Gastrocnemius medialis (tissue), 4 donors: ENCODE results near the gene SYTL5. TPM values are rescaled to one million over a fixed set of nuclear protein-coding genes. Genes with fewer than 3 reads are reported as not detected.

Source experiments
- ATAC-seq, 2 donors: fragments of 150-250 bp; one replicate each; pipeline ENCODE4 v1.9.1; 2016
- DNase-seq, 2 donors: peaks; one replicate each; pipeline ENCODE4 v3.0.0-alpha.2; 2019
- H3K27ac ChIP-seq, 4 donors: fragments of 200-600 bp; sonication (generic); 1 replicate in 1 of 4; 2 replicates in 3 of 4; pipeline ENCODE4 v1.5.1; 2016 to 2018; ENCODE audit warnings: mild to moderate bottlenecking in 2 of 4, moderate library complexity in 1 of 4
- H3K27me3 ChIP-seq, 3 donors: fragments of 200-600 bp; sonication (generic) in 2 of 3; 1 replicate in 1 of 3; 2 replicates in 2 of 3; pipeline versions ENCODE4 v1.5.1 to v1.6.0; 2016 to 2019; ENCODE audit warnings: mild to moderate bottlenecking in 1 of 3, moderate library complexity in 1 of 3
- H3K36me3 ChIP-seq, 2 donors: fragments of 200-600 bp; sonication (generic) in 1 of 2; one replicate each; pipeline ENCODE4 v1.5.1; 2017 to 2018
- H3K4me1 ChIP-seq, 2 donors: fragments of 200-600 bp; sonication (generic) in 1 of 2; one replicate each; pipeline ENCODE4 v1.5.1; 2016 to 2017; ENCODE audit warnings: mild to moderate bottlenecking in 2 of 2
- H3K4me3 ChIP-seq, 4 donors: fragments of 200-600 bp; sonication (generic) in 3 of 4; 1 replicate in 1 of 4; 2 replicates in 3 of 4; pipeline ENCODE4 v1.5.1; 2016 to 2019; ENCODE audit warnings: mild to moderate bottlenecking in 2 of 4
- H3K9me3 ChIP-seq, 3 donors: fragments of 200-600 bp; sonication (generic) in 2 of 3; 1 replicate in 1 of 3; 2 replicates in 2 of 3; pipeline ENCODE4 v1.5.1; 2016 to 2019
- CTCF ChIP-seq, 5 experiments: fragments of 450-650 bp in 3 of 5; fragments of 200-600 bp in 2 of 5; sonication (generic) in 2 of 5; IDR thresholded peaks in 4 of 5; conservative IDR thresholded peaks in 1 of 5; 1 replicate in 4 of 5; 2 replicates in 1 of 5; pipeline ENCODE4 v1.5.1; 2016 to 2019; ENCODE audit warnings: antibody characterized with exemption in 5 of 5, mild to moderate bottlenecking in 3 of 5, moderate library complexity in 3 of 5
- POLR2A ChIP-seq, 2 donors: fragments of 450-650 bp; IDR thresholded peaks; one replicate each; pipeline ENCODE4 v1.6.1; 2017; ENCODE audit warnings: antibody characterized with exemption in 2 of 2, mild to moderate bottlenecking in 2 of 2, moderate library complexity in 2 of 2
- in situ Hi-C, 4 donors: fragments of 200-750 bp; cut with MboI; loops; one replicate each; pipeline versions ENCODE4 v1.15.0 to v1.8.0; 2017; ENCODE audit warnings: low sequenced_read_pairs in 4 of 4
- intact Hi-C: fragments of 100-400 bp; cut with DNase I; formaldehyde crosslinking; loops from one replicate; pipeline ENCODE4 v1.15.1; 2023; ENCODE audit warnings: low total_unique reads
- total RNA-seq, 4 donors: library from RNA; depleted of rRNA; stranded (reverse); fragments of >200 nt; gene quantifications; one replicate each; pipeline versions ENCODE4 v1.1.0 to v1.2.3, GENCODE V29; 2016

Gene SYTL5
- total RNA-seq, 4 donors from 2014 or later, result not detected

- no peaks in the 10 kb centered on the region for H3K9me3 ChIP-seq
- H3K4me3 ChIP-seq, result no peak overlapping the region
- ATAC-seq (no peak), DNase-seq (no peak)
- no peak overlapping the region for H3K27ac ChIP-seq
- H3K27me3 ChIP-seq, result peaks cover 0 to 2% (median 0%) of the 10 kb centered on the region in 3 donors
- no peaks in the 10 kb centered on the region for H3K4me1 ChIP-seq
- no peaks in the 10 kb centered on the region for H3K36me3 ChIP-seq
- in situ Hi-C loops, result no loop called here
- TF ChIP-seq POLR2A (IDR thresholded peaks at IDR 0.05) (no peak), CTCF (IDR thresholded peaks at IDR 0.05 in 4 of 5, conservative IDR thresholded peaks at IDR 0.05 in 1 of 5) (no peak)
- intact Hi-C loops, result no loop called here
Measured at GRCh38 chrX:38112566-38112965, 106.2 kb downstream of the SYTL5 start.

GRCh38 chrX:38116706-38117105 is 110.4 kb downstream of the SYTL5 start:
- DNase-seq (no peak), ATAC-seq (no peak)
- intact Hi-C loops, result no loop called here
- H3K27ac ChIP-seq, result no peak overlapping the region
- H3K4me3 ChIP-seq, result no peak overlapping the region
- TF ChIP-seq CTCF (IDR thresholded peaks at IDR 0.05 in 4 of 5, conservative IDR thresholded peaks at IDR 0.05 in 1 of 5), result no peak
- TF ChIP-seq POLR2A (IDR thresholded peaks at IDR 0.05), result no peak
- H3K27me3 ChIP-seq, result no peaks in the 10 kb centered on the region
- H3K36me3 ChIP-seq, result no peaks in the 10 kb centered on the region
- H3K4me1 ChIP-seq, result no peaks in the 10 kb centered on the region
- H3K9me3 ChIP-seq, result no peaks in the 10 kb centered on the region
- in situ Hi-C loops, result no loop called here

- no peak for TF ChIP-seq CTCF (IDR thresholded peaks at IDR 0.05 in 4 of 5, conservative IDR thresholded peaks at IDR 0.05 in 1 of 5)
- TF ChIP-seq POLR2A (IDR thresholded peaks at IDR 0.05), result no peak
- Histone ChIP-seq H3K4me1 (no peaks in the 10 kb centered on the region), H3K36me3 (no peaks in the 10 kb centered on the region), H3K9me3 (no peaks in the 10 kb centered on the region), H3K4me3 (no peak overlapping the region), H3K27me3 (no peaks in the 10 kb centered on the region), H3K27ac (no peak overlapping the region)
- ATAC-seq, result no peak
- intact Hi-C loops (no loop called here), in situ Hi-C loops (no loop called here)
- no peak for DNase-seq
Measured at GRCh38 chrX:38117485-38117884, 111.1 kb downstream of the SYTL5 start.

GRCh38 chrX:38124000-38124399 is 117.6 kb downstream of the SYTL5 start:
- ATAC-seq (no peak), DNase-seq (no peak)
- Histone ChIP-seq H3K36me3 (no peaks in the 10 kb centered on the region), H3K9me3 (no peaks in the 10 kb centered on the region), H3K4me1 (no peaks in the 10 kb centered on the region), H3K4me3 (no peak overlapping the region), H3K27ac (no peak overlapping the region), H3K27me3 (no peaks in the 10 kb centered on the region)
- in situ Hi-C loops (no loop called here), intact Hi-C loops (no loop called here)
- TF ChIP-seq POLR2A (IDR thresholded peaks at IDR 0.05) (no peak), CTCF (IDR thresholded peaks at IDR 0.05 in 4 of 5, conservative IDR thresholded peaks at IDR 0.05 in 1 of 5) (no peak)

- intact Hi-C loops, result no loop called here
- Histone ChIP-seq H3K4me1 (no peaks in the 10 kb centered on the region), H3K9me3 (no peaks in the 10 kb centered on the region), H3K27me3 (no peaks in the 10 kb centered on the region), H3K36me3 (no peaks in the 10 kb centered on the region), H3K27ac (no peak overlapping the region), H3K4me3 (no peak overlapping the region)
- TF ChIP-seq CTCF (IDR thresholded peaks at IDR 0.05 in 4 of 5, conservative IDR thresholded peaks at IDR 0.05 in 1 of 5) (no peak), POLR2A (IDR thresholded peaks at IDR 0.05) (no peak)
- no peak for DNase-seq
- in situ Hi-C loops, result no loop called here
- no peak for ATAC-seq
Measured at GRCh38 chrX:38126179-38126578, 119.8 kb downstream of the SYTL5 start.
